Neutrophil (primary cell): Measurements from ENCODE around the gene ASTN2.

Source experiments
- H3K27ac ChIP-seq: fragments of 200-600 bp; sonication (generic); 2 replicates; pipeline ENCODE4 v1.5.1; 2016; ENCODE audit warnings: mild to moderate bottlenecking, moderate library complexity
- H3K27me3 ChIP-seq: fragments of 200-600 bp; sonication (generic); 2 replicates; pipeline ENCODE4 v1.6.0; 2016; ENCODE audit warnings: mild to moderate bottlenecking
- H3K36me3 ChIP-seq: fragments of 200-600 bp; sonication (generic); 2 replicates; pipeline ENCODE4 v1.5.1; 2017
- H3K4me1 ChIP-seq, 2 experiments: fragments of 200-600 bp in 1 of 2; sonication (generic) in 1 of 2; 1 replicate in 1 of 2; 2 replicates in 1 of 2; pipeline versions ENCODE4 v1.5.1 to v1.6.1; 2013 to 2016; ENCODE audit warnings: low read depth in 1 of 2, low read length in 1 of 2, mild to moderate bottlenecking in 1 of 2, moderate library complexity in 1 of 2; ENCODE audit not compliant: control insufficient read depth in 1 of 2, insufficient read depth in 1 of 2
- H3K4me3 ChIP-seq, 2 experiments: fragments of 200-600 bp in 1 of 2; sonication (generic) in 1 of 2; 1 replicate in 1 of 2; 2 replicates in 1 of 2; pipeline ENCODE4 v1.5.1; 2013 to 2016; ENCODE audit warnings: low read depth in 1 of 2, low read length in 1 of 2, mild to moderate bottlenecking in 1 of 2, moderate library complexity in 1 of 2
- H3K9me3 ChIP-seq: fragments of 200-600 bp; sonication (generic); 2 replicates; pipeline ENCODE4 v1.5.1; 2016
- CTCF ChIP-seq: fragments of 200-600 bp; sonication (generic); IDR thresholded peaks from 2 replicates; pipeline ENCODE4 v1.5.1; 2016; ENCODE audit warnings: antibody characterized with exemption

ASTN2 gene

DNA sequence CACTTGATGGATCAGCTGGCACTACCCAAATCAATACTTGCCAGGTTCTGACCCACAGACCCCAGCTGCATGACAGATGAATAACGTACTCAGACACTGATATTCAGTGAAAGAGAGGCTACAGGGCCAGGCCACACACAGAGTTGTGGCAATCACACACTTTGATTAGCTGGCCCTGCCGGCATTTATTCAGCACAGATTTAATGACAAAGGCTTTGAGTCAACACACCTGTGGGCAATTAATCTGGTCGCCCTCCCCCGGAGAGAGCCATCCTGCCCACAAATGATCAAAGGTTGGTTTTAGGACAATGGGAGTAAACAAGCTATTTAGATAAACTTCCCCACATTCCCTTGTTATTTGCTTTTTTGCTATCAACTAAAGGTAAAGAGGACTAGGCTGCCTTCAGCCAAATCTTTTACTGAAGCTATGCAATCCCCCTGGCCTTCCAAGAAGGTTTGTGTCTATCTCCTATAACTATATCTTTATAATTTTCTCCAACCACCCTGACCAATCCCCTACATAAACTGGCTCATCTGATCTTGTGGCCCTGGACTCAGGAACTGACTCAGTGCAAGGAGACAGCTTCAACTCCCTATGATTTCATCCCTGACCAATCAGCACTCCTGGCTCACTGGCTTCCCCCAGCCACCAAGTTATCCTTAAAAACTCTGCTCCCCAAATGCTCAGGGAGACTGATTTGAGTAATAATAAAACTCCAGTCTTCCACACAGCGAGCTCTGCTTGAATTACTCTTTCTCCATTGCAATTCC is 740.5 kb downstream of the ASTN2 start:
- H3K4me3 ChIP-seq = no peak overlapping the region
- H3K27me3 ChIP-seq = no peaks in the 10 kb centered on the region
- no peaks in the 10 kb centered on the region for H3K4me1 ChIP-seq
- no peaks in the 10 kb centered on the region for H3K9me3 ChIP-seq
- no peak overlapping the region for H3K27ac ChIP-seq
- no peaks in the 10 kb centered on the region for H3K36me3 ChIP-seq
- TF ChIP-seq CTCF = no peak

GRCh38 chr9:116673375-116673774 is 741.5 kb downstream of the ASTN2 start:
- no peak for TF ChIP-seq CTCF
- H3K4me3 ChIP-seq = no peak overlapping the region
- H3K27ac ChIP-seq = no peak overlapping the region
- no peaks in the 10 kb centered on the region for H3K36me3 ChIP-seq
- H3K4me1 ChIP-seq = no peaks in the 10 kb centered on the region
- no peaks in the 10 kb centered on the region for H3K9me3 ChIP-seq
- no peaks in the 10 kb centered on the region for H3K27me3 ChIP-seq

DNA sequence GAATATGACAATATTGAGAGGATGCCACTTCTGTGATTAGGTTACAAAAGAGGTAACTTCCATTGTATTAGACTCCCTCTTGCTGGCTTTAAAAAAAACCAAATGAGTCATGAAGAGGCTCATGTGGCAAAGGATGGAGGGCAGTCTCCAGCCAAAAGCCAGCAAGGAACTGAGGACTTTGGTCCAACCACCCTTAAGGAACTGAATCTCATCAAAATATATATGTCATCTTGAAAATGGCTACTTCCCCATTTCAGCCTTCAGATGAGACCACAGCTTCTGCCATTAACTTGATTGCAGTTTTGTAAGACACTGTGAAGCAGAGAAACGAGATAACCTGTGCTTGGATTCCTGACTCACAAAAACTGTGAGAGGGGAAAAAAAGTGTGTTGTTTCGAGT is 743.3 kb downstream of the ASTN2 start:
- Histone ChIP-seq H3K4me3 (no peak overlapping the region), H3K36me3 (no peaks in the 10 kb centered on the region), H3K27ac (no peak overlapping the region), H3K9me3 (no peaks in the 10 kb centered on the region), H3K4me1 (no peaks in the 10 kb centered on the region), H3K27me3 (no peaks in the 10 kb centered on the region)
- TF ChIP-seq CTCF = no peak

DNA sequence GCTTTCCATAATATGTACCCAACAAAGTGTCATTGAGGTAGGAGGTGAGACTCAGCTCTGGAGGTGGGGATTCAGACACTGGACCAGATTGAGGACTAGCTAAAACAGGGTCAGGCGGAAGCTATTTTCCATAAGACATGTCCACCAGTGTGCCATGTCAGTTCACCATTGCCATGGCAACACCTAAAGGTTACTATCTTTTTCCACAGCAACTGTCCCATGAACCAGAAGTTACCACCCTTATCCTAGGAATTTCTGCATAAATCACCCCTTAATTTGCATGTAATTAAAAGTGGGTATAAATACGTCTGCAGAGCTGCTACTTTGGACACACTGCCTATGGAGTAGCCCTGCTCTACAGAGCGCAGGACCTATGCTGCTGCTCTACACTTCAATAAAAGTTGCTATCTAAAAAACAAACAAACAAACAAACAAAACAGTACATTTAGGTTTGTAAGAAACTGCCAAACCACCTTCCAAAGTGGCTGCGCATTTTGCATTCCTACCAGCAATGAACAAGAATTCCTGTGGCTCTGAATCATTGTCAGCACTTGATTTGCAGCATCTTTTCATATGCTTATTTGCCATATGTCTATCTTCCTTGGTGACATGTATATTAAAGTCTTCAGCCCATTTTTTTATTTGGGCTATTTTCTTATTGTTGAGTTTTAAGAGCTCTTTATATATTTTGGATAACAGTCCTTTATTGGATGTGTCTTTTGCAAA is 745.7 kb downstream of the ASTN2 start:
- H3K4me3 ChIP-seq = no peak overlapping the region
- H3K27me3 ChIP-seq = no peaks in the 10 kb centered on the region
- no peak overlapping the region for H3K27ac ChIP-seq
- no peaks in the 10 kb centered on the region for H3K36me3 ChIP-seq
- no peaks in the 10 kb centered on the region for H3K9me3 ChIP-seq
- TF ChIP-seq CTCF = no peak
- H3K4me1 ChIP-seq = no peaks in the 10 kb centered on the region

GRCh38 chr9:116663581-116663980 is 751.3 kb downstream of the ASTN2 start:
- no peaks in the 10 kb centered on the region for H3K36me3 ChIP-seq
- H3K9me3 ChIP-seq = no peaks in the 10 kb centered on the region
- no peaks in the 10 kb centered on the region for H3K4me1 ChIP-seq
- no peak for TF ChIP-seq CTCF
- H3K27ac ChIP-seq = no peak overlapping the region
- no peak overlapping the region for H3K4me3 ChIP-seq
- H3K27me3 ChIP-seq = no peaks in the 10 kb centered on the region
